Measurements from ENCODE around the gene ZNF655. TPM values are rescaled to one million over a fixed set of nuclear protein-coding genes. Genes with fewer than 3 reads are reported as not detected.

ZNF655 gene
- total RNA-seq, 1 donor from 2014 or later = 26.1 TPM

DNA sequence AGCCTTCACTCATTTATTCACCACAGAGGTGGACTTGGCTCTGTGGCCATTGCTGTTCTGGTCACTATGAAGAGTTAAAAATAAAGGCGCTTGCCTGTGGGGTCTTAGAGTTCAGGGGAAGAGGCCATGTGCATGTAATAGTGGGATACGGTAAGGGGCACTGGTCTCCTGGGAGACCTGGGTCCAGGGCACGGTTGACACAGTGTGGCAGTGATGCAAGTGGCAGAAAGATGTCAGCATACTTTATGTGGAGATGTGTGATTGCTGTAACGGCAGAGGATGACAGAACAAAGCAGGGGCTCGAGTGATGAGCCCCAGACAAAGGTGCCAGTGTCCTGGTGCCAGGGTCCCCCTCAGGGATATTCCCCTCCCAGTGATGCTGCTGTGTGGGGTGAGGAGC lies 66.9 kb downstream of the ZNF655 start:
- no peak for DNase-seq
- H3K4me3 ChIP-seq = no peak overlapping the region
- peaks cover 100% of the 10 kb centered on the region for H3K36me3 ChIP-seq
- intact Hi-C loops (cut with micrococcal nuclease) = no loop called here
- H3K9me3 ChIP-seq (replicated peaks) = no peaks in the 10 kb centered on the region
- no peak for TF ChIP-seq CTCF (IDR thresholded peaks at IDR 0.05; ENCODE audit: borderline replicate concordance)
- H3K4me1 ChIP-seq = no peaks in the 10 kb centered on the region
- H3K27ac ChIP-seq (replicated peaks) = no peak overlapping the region
- H3K27me3 ChIP-seq (ENCODE audit: low read depth) = no peaks in the 10 kb centered on the region

DNA sequence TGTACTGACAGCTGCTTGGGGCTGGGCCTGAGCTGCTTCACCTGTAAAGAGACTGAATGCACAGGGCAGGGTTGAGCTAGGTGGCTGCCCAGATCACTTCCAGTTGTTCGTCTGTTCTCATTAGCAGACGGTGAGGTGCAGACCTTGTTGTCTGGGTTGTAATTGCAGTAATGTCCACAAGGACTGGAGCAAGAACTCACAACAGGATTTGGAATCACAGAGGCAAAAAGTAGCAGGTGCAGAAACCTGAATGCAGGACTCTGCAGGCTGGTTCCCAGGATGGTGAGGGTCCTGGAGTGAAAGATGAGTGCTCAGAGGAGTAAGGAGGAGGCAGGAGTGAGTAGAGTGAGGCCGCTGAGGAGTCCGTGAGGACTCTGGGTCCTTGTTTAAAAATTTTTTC lies 67.5 kb downstream of the ZNF655 start:
- TF ChIP-seq CTCF (IDR thresholded peaks at IDR 0.05; ENCODE audit: borderline replicate concordance) = no peak

More for the DNA sequence above, 67.5 kb downstream of the ZNF655 start:
- Histone ChIP-seq H3K9me3 (replicated peaks) (no peaks in the 10 kb centered on the region), H3K36me3 (peaks cover 100% of the 10 kb centered on the region), H3K4me1 (no peaks in the 10 kb centered on the region), H3K4me3 (no peak overlapping the region), H3K27me3 (ENCODE audit: low read depth) (no peaks in the 10 kb centered on the region), H3K27ac (replicated peaks) (no peak overlapping the region)
- intact Hi-C loops (cut with micrococcal nuclease) = no loop called here
- DNase-seq = no peak

Other genes with a start within 250 kb of the ZNF655 start
- 131 TPM for gene ARPC1A, start 232.7 kb upstream of the ZNF655 start, total RNA-seq
- 33.6 TPM for gene ARPC1B, start 183.9 kb upstream of the ZNF655 start, total RNA-seq
- 93.2 TPM for gene PDAP1, start 150.0 kb upstream of the ZNF655 start, total RNA-seq
- gene BUD31, start 149.7 kb upstream of the ZNF655 start, total RNA-seq = 43.9 TPM
- gene PTCD1, start 119.8 kb upstream of the ZNF655 start, total RNA-seq = 4.3 TPM
- gene CPSF4, start 119.7 kb upstream of the ZNF655 start, total RNA-seq = 17.9 TPM
- gene ATP5MF, start 92.5 kb upstream of the ZNF655 start, total RNA-seq = 834 TPM
- gene ZNF789, start 85.8 kb upstream of the ZNF655 start, total RNA-seq = 3.3 TPM
- gene ZNF394, start 58.4 kb upstream of the ZNF655 start, total RNA-seq = 15.6 TPM
- 6.0 TPM for gene ZKSCAN5, start 54.0 kb upstream of the ZNF655 start, total RNA-seq
- 6.4 TPM for gene FAM200A, start 6.5 kb upstream of the ZNF655 start, total RNA-seq
- not detected for gene TMEM225B, start 39.6 kb downstream of the ZNF655 start, total RNA-seq
- 9.0 TPM for gene ZSCAN25, start 58.3 kb downstream of the ZNF655 start, total RNA-seq
- not detected for gene CYP3A5, start 121.4 kb downstream of the ZNF655 start, total RNA-seq
- not detected for gene CYP3A7, start 176.6 kb downstream of the ZNF655 start, total RNA-seq
- not detected for gene CYP3A4, start 225.5 kb downstream of the ZNF655 start, total RNA-seq

Measured in left ventricle myocardium inferior (tissue), 1 donor.